ENCODE data around the gene LRRC4.

The LRRC4 gene

GRCh38 chr7:127980901-127981300 is 50.3 kb downstream of the LRRC4 start:
- Histone ChIP-seq H3K4me3 (no peak overlapping the region), H3K27ac (no peak overlapping the region), H3K36me3 (peaks cover 0 to 22% (median 3%) of the 10 kb centered on the region in 3 donors), H3K4me1 (peaks cover 0 to 10% (median 0%) of the 10 kb centered on the region in 4 donors), H3K27me3 (no peaks in the 10 kb centered on the region), H3K9me3 (peaks cover 0 to 8% (median 0%) of the 10 kb centered on the region in 3 donors)
- no peak for TF ChIP-seq CTCF (IDR thresholded peaks at IDR 0.05)
- intact Hi-C loops (cut with DNase I; ENCODE audit: low total_unique reads): no loop called here
- no peak for DNase-seq

GRCh38 chr7:127979728-127980126 is 51.5 kb downstream of the LRRC4 start:
- intact Hi-C loops (cut with DNase I; ENCODE audit: low total_unique reads): no loop called here
- no peaks in the 10 kb centered on the region for H3K27me3 ChIP-seq
- H3K4me3 ChIP-seq: no peak overlapping the region
- TF ChIP-seq CTCF (IDR thresholded peaks at IDR 0.05): no peak
- DNase-seq: no peak
- peaks cover 0 to 22% (median 3%) of the 10 kb centered on the region in 3 donors for H3K36me3 ChIP-seq
- H3K27ac ChIP-seq: no peak overlapping the region
- H3K9me3 ChIP-seq: peaks cover 0 to 8% (median 0%) of the 10 kb centered on the region in 3 donors
- peaks cover 0 to 10% (median 0%) of the 10 kb centered on the region in 4 donors for H3K4me1 ChIP-seq

- no peak overlapping the region for H3K4me3 ChIP-seq
- no peak for DNase-seq
- no peaks in the 10 kb centered on the region for H3K27me3 ChIP-seq
- no peak for TF ChIP-seq CTCF (IDR thresholded peaks at IDR 0.05)
- intact Hi-C loops (cut with DNase I; ENCODE audit: low total_unique reads): no loop called here
- no peak overlapping the region for H3K27ac ChIP-seq
- peaks cover 0 to 22% (median 3%) of the 10 kb centered on the region in 3 donors for H3K36me3 ChIP-seq
- H3K4me1 ChIP-seq: peaks cover 0 to 10% (median 0%) of the 10 kb centered on the region in 4 donors
- H3K9me3 ChIP-seq: peaks cover 0 to 8% (median 0%) of the 10 kb centered on the region in 3 donors
Observed at GRCh38 chr7:127979113-127979727, 52.0 kb downstream of the LRRC4 start.

- Histone ChIP-seq H3K27me3 (no peaks in the 10 kb centered on the region), H3K4me3 (no peak overlapping the region), H3K36me3 (peaks cover 0 to 22% (median 3%) of the 10 kb centered on the region in 3 donors), H3K9me3 (peaks cover 0 to 8% (median 0%) of the 10 kb centered on the region in 3 donors), H3K27ac (no peak overlapping the region), H3K4me1 (peaks cover 0 to 3% (median 0%) of the 10 kb centered on the region in 4 donors)
- TF ChIP-seq CTCF (IDR thresholded peaks at IDR 0.05): no peak
- DNase-seq: no peak
- intact Hi-C loops (cut with DNase I; ENCODE audit: low total_unique reads): no loop called here
Observed at GRCh38 chr7:127978421-127978820, 52.8 kb downstream of the LRRC4 start.
